HepG2 (cell line): ENCODE data around the gene ENTREP3. TPM values are rescaled to one million over a fixed set of nuclear protein-coding genes. Genes with fewer than 3 reads are reported as not detected.

Experiments used
- ARHGAP35 ChIP-seq: sonication (generic); formaldehyde crosslinking; IDR thresholded peaks from 2 replicates; pipeline ENCODE4 v1.9.0; 2022; ENCODE audit warnings: mild to moderate bottlenecking, inconsistent platforms, moderate library complexity, missing genetic modification reagents, borderline replicate concordance
- BCL6 ChIP-seq: IDR thresholded peaks from 2 replicates; pipeline ENCODE4 v1.6.1; 2016; ENCODE audit warnings: missing genetic modification reagents, missing compliant biosample characterization
- BHLHE40 ChIP-seq: IDR thresholded peaks from 2 replicates; pipeline ENCODE4 v1.6.1; 2011; ENCODE audit warnings: low read length, improper control_type of control experiment
- FOXC1 ChIP-seq: sonication (generic); formaldehyde crosslinking; IDR thresholded peaks from 2 replicates; pipeline ENCODE4 v1.8.0; 2022; ENCODE audit warnings: mild to moderate bottlenecking, missing genetic modification reagents, borderline replicate concordance
- HDAC1 ChIP-seq: sonication (generic); formaldehyde crosslinking; IDR thresholded peaks from 2 replicates; pipeline ENCODE4 v1.5.1; 2020; ENCODE audit warnings: mild to moderate bottlenecking, missing genetic modification reagents
- SRY ChIP-seq: sonication (generic); formaldehyde crosslinking; IDR thresholded peaks from 2 replicates; pipeline ENCODE4 v1.8.0; 2022; ENCODE audit warnings: mild to moderate bottlenecking, missing genetic modification reagents
- THAP9 ChIP-seq: sonication (generic); formaldehyde crosslinking; IDR thresholded peaks from 2 replicates; pipeline ENCODE4; 2020; ENCODE audit warnings: missing genetic modification reagents, mild to moderate bottlenecking, borderline replicate concordance
- THYN1 ChIP-seq: sonication (generic); formaldehyde crosslinking; IDR thresholded peaks from 2 replicates; pipeline ENCODE4 v1.8.1; 2023; ENCODE audit warnings: low read depth, mild to moderate bottlenecking, moderate library complexity, missing genetic modification reagents, borderline replicate concordance
- ZBTB25 ChIP-seq: IDR thresholded peaks from 2 replicates; pipeline ENCODE4 v1.6.1; 2018; ENCODE audit warnings: missing genetic modification reagents
- ZBTB43 ChIP-seq: sonication (generic); formaldehyde crosslinking; conservative IDR thresholded peaks from 2 replicates; pipeline ENCODE4 v1.4.0; 2020; ENCODE audit warnings: missing genetic modification reagents
- ZNF337 ChIP-seq: sonication (generic); formaldehyde crosslinking; IDR thresholded peaks from 2 replicates; pipeline ENCODE4 v1.5.1; 2020; ENCODE audit warnings: missing genetic modification reagents, low read depth, mild to moderate bottlenecking, borderline replicate concordance
- ZNF569 ChIP-seq: sonication (generic); formaldehyde crosslinking; IDR thresholded peaks from 2 replicates; pipeline ENCODE4 v1.5.0; 2020; ENCODE audit warnings: mild to moderate bottlenecking, missing genetic modification reagents, moderate library complexity, borderline replicate concordance
- ZNF580 ChIP-seq: IDR thresholded peaks from 2 replicates; pipeline ENCODE4 v1.6.1; 2016; ENCODE audit warnings: low read depth, borderline replicate concordance
- ZNF597 ChIP-seq: sonication (generic); formaldehyde crosslinking; IDR thresholded peaks from 2 replicates; pipeline ENCODE4 v1.5.0; 2020; ENCODE audit warnings: missing genetic modification reagents
- polyA plus RNA-seq, 8 experiments: library from polyadenylated mRNA; depleted of rRNA in 3 of 8; stranded (reverse) in 7 of 8; unstranded in 1 of 8; fragments of >200 nt; fragmentation: Illumina TruSeq in 4 of 8; extraction: Trizol in 4 of 8; gene quantifications; 2 replicates each; pipeline versions ENCODE4 v1.2.1 to v1.2.3, GENCODE V29; 2011 to 2016; ENCODE audit warnings: low read depth in 4 of 8, missing spikeins in 1 of 8, mixed read lengths in 1 of 8; ENCODE audit not compliant: insufficient read depth in 1 of 8
- total RNA-seq, 5 experiments: library from RNA; depleted of rRNA; stranded (reverse); fragments of >200 nt; fragmentation: Illumina TruSeq; extraction: Trizol; gene quantifications; 2 replicates each; pipeline ENCODE4 v1.2.3, GENCODE V29; 2016; ENCODE audit warnings: low read depth in 1 of 5
- TF ChIP-seq, protein P1 (sequence below): sonication (generic); formaldehyde crosslinking; IDR thresholded peaks from 2 replicates; pipeline ENCODE4 v1.4.0; 2020; ENCODE audit warnings: missing genetic modification reagents, borderline replicate concordance
- TF ChIP-seq, protein P2 (sequence below): sonication (generic); formaldehyde crosslinking; IDR thresholded peaks from 2 replicates; pipeline ENCODE4 v1.8.1; 2023; ENCODE audit warnings: missing genetic modification reagents, inconsistent platforms, borderline replicate concordance

ENTREP3 gene
- total and polyA plus RNA-seq, 2 of the 13 experiments (the other 11 are each of a cell fraction or from before 2014, with no cell fraction given) = 4.1 to 9.9 TPM

GRCh38 chr1:155300553-155301329 is 45.5 kb upstream of the ENTREP3 start (continued):
- TF ChIP-seq ZBTB43 (CRISPR knock-in tag) (peak; percentile 92), SRY (CRISPR knock-in tag) (peak; percentile 47; the same call in 1 of the 2 replicates), THYN1 (peak; percentile 31; the same call in 1 of the 2 replicates), BHLHE40 (no peak), THAP9 (CRISPR knock-in tag) (peak; percentile 71; the same call in 1 of the 2 replicates), ZNF337 (CRISPR knock-in tag) (peak; percentile 97; the same call in 1 of the 2 replicates), ZNF569 (CRISPR knock-in tag) (no peak), ZNF580 (CRISPR knock-in tag) (peak; percentile 88; the same call in 1 of the 2 replicates), BCL6 (0 out of 2 replicates have a peak, but pooled peaks have one; percentile 68), ZBTB25 (CRISPR knock-in tag) (no peak), HDAC1 (CRISPR knock-in tag) (peak; percentile 93), ZNF597 (CRISPR knock-in tag) (no peak), ARHGAP35 (CRISPR knock-in tag) (peak; percentile 47; the same call in 1 of the 2 replicates), FOXC1 (CRISPR knock-in tag) (peak; percentile 91)
- TF ChIP-seq, protein P1, sequence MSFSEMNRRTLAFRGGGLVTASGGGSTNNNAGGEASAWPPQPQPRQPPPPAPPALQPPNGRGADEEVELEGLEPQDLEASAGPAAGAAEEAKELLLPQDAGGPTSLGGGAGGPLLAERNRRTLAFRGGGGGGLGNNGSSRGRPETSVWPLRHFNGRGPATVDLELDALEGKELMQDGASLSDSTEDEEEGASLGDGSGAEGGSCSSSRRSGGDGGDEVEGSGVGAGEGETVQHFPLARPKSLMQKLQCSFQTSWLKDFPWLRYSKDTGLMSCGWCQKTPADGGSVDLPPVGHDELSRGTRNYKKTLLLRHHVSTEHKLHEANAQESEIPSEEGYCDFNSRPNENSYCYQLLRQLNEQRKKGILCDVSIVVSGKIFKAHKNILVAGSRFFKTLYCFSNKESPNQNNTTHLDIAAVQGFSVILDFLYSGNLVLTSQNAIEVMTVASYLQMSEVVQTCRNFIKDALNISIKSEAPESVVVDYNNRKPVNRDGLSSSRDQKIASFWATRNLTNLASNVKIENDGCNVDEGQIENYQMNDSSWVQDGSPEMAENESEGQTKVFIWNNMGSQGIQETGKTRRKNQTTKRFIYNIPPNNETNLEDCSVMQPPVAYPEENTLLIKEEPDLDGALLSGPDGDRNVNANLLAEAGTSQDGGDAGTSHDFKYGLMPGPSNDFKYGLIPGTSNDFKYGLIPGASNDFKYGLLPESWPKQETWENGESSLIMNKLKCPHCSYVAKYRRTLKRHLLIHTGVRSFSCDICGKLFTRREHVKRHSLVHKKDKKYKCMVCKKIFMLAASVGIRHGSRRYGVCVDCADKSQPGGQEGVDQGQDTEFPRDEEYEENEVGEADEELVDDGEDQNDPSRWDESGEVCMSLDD (CRISPR knock-in tag) = no peak
- TF ChIP-seq, protein P2, sequence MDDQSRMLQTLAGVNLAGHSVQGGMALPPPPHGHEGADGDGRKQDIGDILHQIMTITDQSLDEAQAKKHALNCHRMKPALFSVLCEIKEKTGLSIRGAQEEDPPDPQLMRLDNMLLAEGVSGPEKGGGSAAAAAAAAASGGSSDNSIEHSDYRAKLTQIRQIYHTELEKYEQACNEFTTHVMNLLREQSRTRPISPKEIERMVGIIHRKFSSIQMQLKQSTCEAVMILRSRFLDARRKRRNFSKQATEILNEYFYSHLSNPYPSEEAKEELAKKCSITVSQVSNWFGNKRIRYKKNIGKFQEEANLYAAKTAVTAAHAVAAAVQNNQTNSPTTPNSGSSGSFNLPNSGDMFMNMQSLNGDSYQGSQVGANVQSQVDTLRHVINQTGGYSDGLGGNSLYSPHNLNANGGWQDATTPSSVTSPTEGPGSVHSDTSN = no peak
